Activated T-cell treated with anti-CD3 and anti-CD28 coated beads, Interleukin-2, amount 50 U/mL, for 24 hours (primary cell): Measurements from ENCODE around the gene KRTAP5-7.
"Not testable (repeated sequence)": the region's sequence is repeated elsewhere in the genome, so short reads cannot be mapped to it uniquely, and the experiment has no call there.

Experiments used
- DNase-seq: peaks from one replicate; pipeline ENCODE4 v3.0.0-alpha.2; 2020
- H3K27ac Mint-ChIP-seq: 2 replicates; pipeline ENCODE4 v1.8.0; 2020; ENCODE audit warnings: mild to moderate bottlenecking, mixed read lengths
- H3K27me3 Mint-ChIP-seq: 2 replicates; pipeline ENCODE4 v1.8.0; 2020; ENCODE audit warnings: mixed read lengths
- H3K36me3 Mint-ChIP-seq: 2 replicates; pipeline ENCODE4 v1.8.0; 2020; ENCODE audit warnings: low read depth, mixed read lengths
- H3K4me1 Mint-ChIP-seq: 2 replicates; pipeline ENCODE4 v1.8.0; 2020; ENCODE audit warnings: low read depth, mixed read lengths
- H3K4me3 Mint-ChIP-seq: 2 replicates; pipeline ENCODE4 v1.8.0; 2020; ENCODE audit warnings: mild to moderate bottlenecking, moderate library complexity, mixed read lengths
- H3K9me3 Mint-ChIP-seq: 2 replicates; pipeline ENCODE4 v1.8.0; 2020; ENCODE audit warnings: mixed read lengths

The KRTAP5-7 gene

GRCh38 chr11:71571101-71571850, 44.2 kb downstream of the KRTAP5-7 start:
- not testable (repeated sequence) for H3K4me1 Mint-ChIP-seq

GRCh38 chr11:71572811-71573210, 45.7 kb downstream of the KRTAP5-7 start:
- peaks cover 14% of the 10 kb centered on the region for H3K27me3 Mint-ChIP-seq
- H3K4me1 Mint-ChIP-seq, result no peaks in the 10 kb centered on the region
- H3K4me3 Mint-ChIP-seq, result no peak overlapping the region
- H3K27ac Mint-ChIP-seq, result no peak overlapping the region
- no peaks in the 10 kb centered on the region for H3K36me3 Mint-ChIP-seq
- DNase-seq, result no peak
- no peaks in the 10 kb centered on the region for H3K9me3 Mint-ChIP-seq

More at GRCh38 chr11:71571101-71571850, 44.2 kb downstream of the KRTAP5-7 start:
- H3K9me3 Mint-ChIP-seq, H3K4me3 Mint-ChIP-seq, DNase-seq, H3K36me3 Mint-ChIP-seq, H3K27ac Mint-ChIP-seq: not testable (repeated sequence)
- peaks cover 23% of the 10 kb centered on the region for H3K27me3 Mint-ChIP-seq

GRCh38 chr11:71574418-71574817, 47.4 kb downstream of the KRTAP5-7 start:
- no peak for DNase-seq
- Mint-ChIP-seq H3K4me1 (no peaks in the 10 kb centered on the region), H3K27me3 (peaks cover 13% of the 10 kb centered on the region), H3K9me3 (no peaks in the 10 kb centered on the region), H3K4me3 (no peak overlapping the region), H3K36me3 (no peaks in the 10 kb centered on the region), H3K27ac (no peak overlapping the region)

- Mint-ChIP-seq H3K36me3 (no peaks in the 10 kb centered on the region), H3K4me3 (no peak overlapping the region), H3K9me3 (no peaks in the 10 kb centered on the region), H3K27me3 (peaks cover 19% of the 10 kb centered on the region), H3K27ac (no peak overlapping the region), H3K4me1 (peaks cover 5% of the 10 kb centered on the region)
- DNase-seq, result no peak
These were observed 48.8 kb downstream of the KRTAP5-7 start for GRCh38 chr11:71575723-71576424.

GRCh38 chr11:71576688-71577465, 49.8 kb downstream of the KRTAP5-7 start:
- not testable (repeated sequence) for H3K9me3 Mint-ChIP-seq

GRCh38 chr11:71577469-71578004, 50.5 kb downstream of the KRTAP5-7 start:
- H3K4me3 Mint-ChIP-seq, result no peak overlapping the region
- H3K36me3 Mint-ChIP-seq, result no peaks in the 10 kb centered on the region
- no peak overlapping the region for H3K27ac Mint-ChIP-seq
- peaks cover 6% of the 10 kb centered on the region for H3K4me1 Mint-ChIP-seq
- peaks cover 32% of the 10 kb centered on the region for H3K27me3 Mint-ChIP-seq
- no peak for DNase-seq
- H3K9me3 Mint-ChIP-seq, result no peaks in the 10 kb centered on the region

More at GRCh38 chr11:71576688-71577465, 49.8 kb downstream of the KRTAP5-7 start:
- H3K4me1 Mint-ChIP-seq, H3K36me3 Mint-ChIP-seq, H3K4me3 Mint-ChIP-seq, DNase-seq, H3K27ac Mint-ChIP-seq: not testable (repeated sequence)
- peaks cover 29% of the 10 kb centered on the region for H3K27me3 Mint-ChIP-seq
